Measurements from ENCODE around the gene PRUNE2. TPM values are rescaled to one million over a fixed set of nuclear protein-coding genes. Genes with fewer than 3 reads are reported as not detected.
A peak's percentile ranks its signal among the peaks of the same experiment; 100 is the strongest.

PRUNE2 gene
- polyA plus RNA-seq, 1 donor (not counting 4 experiments of a cell fraction or from before 2014, with no cell fraction given) = 0.41 TPM

DNA sequence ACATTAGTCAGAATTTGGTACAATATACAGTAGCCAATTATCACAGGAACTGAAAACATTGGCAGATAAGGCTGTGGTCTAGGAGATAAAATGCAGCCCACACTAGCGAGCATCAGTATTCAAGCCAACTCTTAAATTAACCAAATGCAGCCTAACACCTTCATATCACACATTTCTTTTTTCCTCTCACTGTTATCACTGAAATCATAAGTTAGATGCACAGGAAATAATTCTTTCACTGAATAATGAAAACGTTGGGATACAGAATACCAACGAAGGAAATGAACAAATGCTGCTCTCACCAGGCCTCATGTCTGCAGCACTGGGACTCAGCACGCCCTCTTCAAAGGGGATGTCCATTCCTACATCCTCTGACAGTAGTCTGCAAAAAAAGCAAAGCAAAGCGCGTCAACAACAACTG is 250.8 kb downstream of the PRUNE2 start:
- Histone ChIP-seq H3K79me2 (ENCODE audit: control insufficient read depth, insufficient read depth, low read length) (no peaks in the 10 kb centered on the region), H3K27me3 (ENCODE audit: control insufficient read depth, extremely low read depth, insufficient read depth, low read length) (no peaks in the 10 kb centered on the region), H3K9ac (ENCODE audit: control insufficient read depth, extremely low read depth, insufficient read depth, low read length) (no peak overlapping the region), H3K9me3 (ENCODE audit: control insufficient read depth, low read depth, low read length) (no peaks in the 10 kb centered on the region), H3K4me2 (ENCODE audit: control insufficient read depth, extremely low read depth, insufficient read depth, low read depth, low read length) (no peak overlapping the region), H3K4me1 (ENCODE audit: control insufficient read depth, extremely low read depth, insufficient read depth, low read length) (peaks cover 9% of the 10 kb centered on the region), H3K27ac (ENCODE audit: control insufficient read depth, insufficient read depth, low read length) (no peak overlapping the region), H4K20me1 (ENCODE audit: control insufficient read depth, extremely low read depth, insufficient read depth, low read length) (no peaks in the 10 kb centered on the region), H3K9me1 (ENCODE audit: control insufficient read depth, extremely low read depth, insufficient read depth, low read length) (no peaks in the 10 kb centered on the region), H2AFZ (ENCODE audit: control insufficient read depth, low read length) (no peak overlapping the region), H3K36me3 (ENCODE audit: control insufficient read depth in 2 of 2, extremely low read depth in 1 of 2, insufficient read depth in 2 of 2, low read length in 2 of 2) (no peaks in the 10 kb centered on the region), H3K4me3 (ENCODE audit: control insufficient read depth in 2 of 3, extremely low read depth in 1 of 3, insufficient read depth in 2 of 3, low read depth in 1 of 3, low read length in 3 of 3) (no peak overlapping the region)
- FAIRE-seq = no peak
- TF ChIP-seq, protein P1, sequence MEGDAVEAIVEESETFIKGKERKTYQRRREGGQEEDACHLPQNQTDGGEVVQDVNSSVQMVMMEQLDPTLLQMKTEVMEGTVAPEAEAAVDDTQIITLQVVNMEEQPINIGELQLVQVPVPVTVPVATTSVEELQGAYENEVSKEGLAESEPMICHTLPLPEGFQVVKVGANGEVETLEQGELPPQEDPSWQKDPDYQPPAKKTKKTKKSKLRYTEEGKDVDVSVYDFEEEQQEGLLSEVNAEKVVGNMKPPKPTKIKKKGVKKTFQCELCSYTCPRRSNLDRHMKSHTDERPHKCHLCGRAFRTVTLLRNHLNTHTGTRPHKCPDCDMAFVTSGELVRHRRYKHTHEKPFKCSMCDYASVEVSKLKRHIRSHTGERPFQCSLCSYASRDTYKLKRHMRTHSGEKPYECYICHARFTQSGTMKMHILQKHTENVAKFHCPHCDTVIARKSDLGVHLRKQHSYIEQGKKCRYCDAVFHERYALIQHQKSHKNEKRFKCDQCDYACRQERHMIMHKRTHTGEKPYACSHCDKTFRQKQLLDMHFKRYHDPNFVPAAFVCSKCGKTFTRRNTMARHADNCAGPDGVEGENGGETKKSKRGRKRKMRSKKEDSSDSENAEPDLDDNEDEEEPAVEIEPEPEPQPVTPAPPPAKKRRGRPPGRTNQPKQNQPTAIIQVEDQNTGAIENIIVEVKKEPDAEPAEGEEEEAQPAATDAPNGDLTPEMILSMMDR (optimal IDR thresholded peaks at IDR 0.05 in 1 of 3, IDR thresholded peaks at IDR 0.05 in 1 of 3, conservative IDR thresholded peaks at IDR 0.05 in 1 of 3; ENCODE audit: extremely low read depth in 1 of 3, insufficient read depth in 2 of 3, low read length in 3 of 3) = no peak
- no peak for TF ChIP-seq EZH2 (IDR thresholded peaks at IDR 0.05; ENCODE audit: low read length)
- dilution Hi-C loops (cut with MboI; ENCODE audit: extremely low pct_ligation_motif_present, low sequenced_read_pairs) = no loop called here
- no peak for DNase-seq (ENCODE audit: low read depth, low spot score)

DNA sequence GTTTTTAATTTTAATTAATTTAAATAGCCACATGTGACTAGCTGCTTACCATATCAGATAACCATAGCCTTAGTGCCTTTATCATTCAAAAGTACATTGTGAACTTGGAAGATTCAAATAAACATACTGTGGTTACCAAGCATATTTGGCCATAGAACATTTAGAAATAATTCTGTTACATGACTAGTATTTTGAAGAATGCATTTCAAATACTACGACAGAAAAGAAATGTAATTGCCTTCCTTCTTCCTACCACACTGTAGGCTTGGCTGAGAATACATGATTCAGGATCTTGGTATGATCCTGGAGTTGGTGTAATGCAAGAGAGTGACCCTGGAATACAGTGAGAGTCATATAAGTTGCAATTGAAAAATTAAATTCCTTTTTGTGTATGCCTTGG is 251.3 kb downstream of the PRUNE2 start:
- Histone ChIP-seq H3K4me1 (ENCODE audit: control insufficient read depth, extremely low read depth, insufficient read depth, low read length) (peaks cover 9% of the 10 kb centered on the region), H3K9ac (ENCODE audit: control insufficient read depth, extremely low read depth, insufficient read depth, low read length) (no peak overlapping the region), H3K4me3 (ENCODE audit: control insufficient read depth in 2 of 3, extremely low read depth in 1 of 3, insufficient read depth in 2 of 3, low read depth in 1 of 3, low read length in 3 of 3) (no peak overlapping the region), H3K79me2 (ENCODE audit: control insufficient read depth, insufficient read depth, low read length) (no peaks in the 10 kb centered on the region), H3K9me1 (ENCODE audit: control insufficient read depth, extremely low read depth, insufficient read depth, low read length) (no peaks in the 10 kb centered on the region), H3K27me3 (ENCODE audit: control insufficient read depth, extremely low read depth, insufficient read depth, low read length) (no peaks in the 10 kb centered on the region), H2AFZ (ENCODE audit: control insufficient read depth, low read length) (no peak overlapping the region), H3K4me2 (ENCODE audit: control insufficient read depth, extremely low read depth, insufficient read depth, low read depth, low read length) (no peak overlapping the region), H4K20me1 (ENCODE audit: control insufficient read depth, extremely low read depth, insufficient read depth, low read length) (no peaks in the 10 kb centered on the region), H3K9me3 (ENCODE audit: control insufficient read depth, low read depth, low read length) (no peaks in the 10 kb centered on the region), H3K27ac (ENCODE audit: control insufficient read depth, insufficient read depth, low read length) (no peak overlapping the region), H3K36me3 (ENCODE audit: control insufficient read depth in 2 of 2, extremely low read depth in 1 of 2, insufficient read depth in 2 of 2, low read length in 2 of 2) (no peaks in the 10 kb centered on the region)
- FAIRE-seq (peak; percentile 85), DNase-seq (ENCODE audit: low read depth, low spot score) (peak; percentile 19)
- TF ChIP-seq, protein P1 (optimal IDR thresholded peaks at IDR 0.05 in 1 of 3, IDR thresholded peaks at IDR 0.05 in 1 of 3, conservative IDR thresholded peaks at IDR 0.05 in 1 of 3; ENCODE audit: extremely low read depth in 1 of 3, insufficient read depth in 2 of 3, low read length in 3 of 3) = no peak
- no peak for TF ChIP-seq EZH2 (IDR thresholded peaks at IDR 0.05; ENCODE audit: low read length)
- dilution Hi-C loops (cut with MboI; ENCODE audit: extremely low pct_ligation_motif_present, low sequenced_read_pairs) = no loop called here

All from keratinocyte (primary cell).